Coronary artery (tissue), 2 donors: Measurements from ENCODE around the gene CDKN1A.
A peak's percentile ranks its signal among the peaks of the same experiment; 100 is the strongest.

Source experiments
- DNase-seq: peaks from one replicate; pipeline ENCODE4 v3.0.0-alpha.2; 2017; ENCODE audit warnings: low spot score
- H3K27ac ChIP-seq, 2 donors: fragments of 200-600 bp; sonication (generic); one replicate each; pipeline ENCODE4 v1.5.1; 2016 to 2019
- H3K4me3 ChIP-seq: fragments of 200-600 bp; sonication (generic); 2 replicates; pipeline ENCODE4 v1.5.1; 2016; ENCODE audit warnings: mild to moderate bottlenecking, moderate library complexity
- TF ChIP-seq, protein P1 (sequence below): fragments of 200-600 bp; sonication (generic); IDR thresholded peaks from one replicate; pipeline ENCODE4 v1.5.1; 2019; ENCODE audit warnings: antibody characterized with exemption

Gene CDKN1A

DNA sequence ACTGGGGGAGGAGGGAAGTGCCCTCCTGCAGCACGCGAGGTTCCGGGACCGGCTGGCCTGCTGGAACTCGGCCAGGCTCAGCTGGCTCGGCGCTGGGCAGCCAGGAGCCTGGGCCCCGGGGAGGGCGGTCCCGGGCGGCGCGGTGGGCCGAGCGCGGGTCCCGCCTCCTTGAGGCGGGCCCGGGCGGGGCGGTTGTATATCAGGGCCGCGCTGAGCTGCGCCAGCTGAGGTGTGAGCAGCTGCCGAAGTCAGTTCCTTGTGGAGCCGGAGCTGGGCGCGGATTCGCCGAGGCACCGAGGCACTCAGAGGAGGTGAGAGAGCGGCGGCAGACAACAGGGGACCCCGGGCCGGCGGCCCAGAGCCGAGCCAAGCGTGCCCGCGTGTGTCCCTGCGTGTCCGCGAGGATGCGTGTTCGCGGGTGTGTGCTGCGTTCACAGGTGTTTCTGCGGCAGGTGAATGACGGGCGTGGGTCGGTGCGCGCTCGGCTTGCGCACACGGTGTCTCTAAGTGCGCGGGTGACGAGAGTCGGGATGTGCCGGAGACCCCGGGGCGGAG lies at the start of gene CDKN1A:
CDKN1A (plus strand) TSS at position 227 of the 555 bp plus-strand sequence. CDS start 5,388 bp downstream, outside the sequence.
- DNase-seq, result peak; percentile 98
- H3K27ac ChIP-seq, result peak within 1 kb of the TSS; percentile 100
- peak within 1 kb of the TSS; percentile 97 for H3K4me3 ChIP-seq
- TF ChIP-seq, protein P1, sequence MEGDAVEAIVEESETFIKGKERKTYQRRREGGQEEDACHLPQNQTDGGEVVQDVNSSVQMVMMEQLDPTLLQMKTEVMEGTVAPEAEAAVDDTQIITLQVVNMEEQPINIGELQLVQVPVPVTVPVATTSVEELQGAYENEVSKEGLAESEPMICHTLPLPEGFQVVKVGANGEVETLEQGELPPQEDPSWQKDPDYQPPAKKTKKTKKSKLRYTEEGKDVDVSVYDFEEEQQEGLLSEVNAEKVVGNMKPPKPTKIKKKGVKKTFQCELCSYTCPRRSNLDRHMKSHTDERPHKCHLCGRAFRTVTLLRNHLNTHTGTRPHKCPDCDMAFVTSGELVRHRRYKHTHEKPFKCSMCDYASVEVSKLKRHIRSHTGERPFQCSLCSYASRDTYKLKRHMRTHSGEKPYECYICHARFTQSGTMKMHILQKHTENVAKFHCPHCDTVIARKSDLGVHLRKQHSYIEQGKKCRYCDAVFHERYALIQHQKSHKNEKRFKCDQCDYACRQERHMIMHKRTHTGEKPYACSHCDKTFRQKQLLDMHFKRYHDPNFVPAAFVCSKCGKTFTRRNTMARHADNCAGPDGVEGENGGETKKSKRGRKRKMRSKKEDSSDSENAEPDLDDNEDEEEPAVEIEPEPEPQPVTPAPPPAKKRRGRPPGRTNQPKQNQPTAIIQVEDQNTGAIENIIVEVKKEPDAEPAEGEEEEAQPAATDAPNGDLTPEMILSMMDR, result no peak

DNA sequence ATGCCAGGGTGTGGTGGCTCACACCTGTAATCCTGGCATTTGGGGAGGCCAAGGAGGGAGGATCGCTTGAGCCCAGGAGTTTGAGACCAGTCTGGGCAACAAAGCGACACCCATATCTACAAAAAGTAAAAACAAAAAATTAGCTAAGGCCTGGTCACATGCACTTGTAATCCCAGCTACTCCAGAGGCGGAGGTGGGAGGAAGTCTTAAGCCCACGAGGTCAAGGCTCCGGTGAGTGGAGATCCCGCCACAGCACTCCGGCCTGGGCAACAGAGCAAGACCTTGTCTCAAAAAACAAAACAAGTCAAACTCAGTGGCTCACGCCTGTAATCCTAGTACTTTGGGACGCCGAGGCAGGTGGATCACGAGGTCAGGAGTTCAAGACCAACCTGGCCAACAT lies 48.7 kb upstream of the CDKN1A start:
- TF ChIP-seq, protein P1, result no peak
- no peak overlapping the region for H3K4me3 ChIP-seq
- no peak for DNase-seq
- peak overlapping the region; percentile 86 to 90 for H3K27ac ChIP-seq

DNA sequence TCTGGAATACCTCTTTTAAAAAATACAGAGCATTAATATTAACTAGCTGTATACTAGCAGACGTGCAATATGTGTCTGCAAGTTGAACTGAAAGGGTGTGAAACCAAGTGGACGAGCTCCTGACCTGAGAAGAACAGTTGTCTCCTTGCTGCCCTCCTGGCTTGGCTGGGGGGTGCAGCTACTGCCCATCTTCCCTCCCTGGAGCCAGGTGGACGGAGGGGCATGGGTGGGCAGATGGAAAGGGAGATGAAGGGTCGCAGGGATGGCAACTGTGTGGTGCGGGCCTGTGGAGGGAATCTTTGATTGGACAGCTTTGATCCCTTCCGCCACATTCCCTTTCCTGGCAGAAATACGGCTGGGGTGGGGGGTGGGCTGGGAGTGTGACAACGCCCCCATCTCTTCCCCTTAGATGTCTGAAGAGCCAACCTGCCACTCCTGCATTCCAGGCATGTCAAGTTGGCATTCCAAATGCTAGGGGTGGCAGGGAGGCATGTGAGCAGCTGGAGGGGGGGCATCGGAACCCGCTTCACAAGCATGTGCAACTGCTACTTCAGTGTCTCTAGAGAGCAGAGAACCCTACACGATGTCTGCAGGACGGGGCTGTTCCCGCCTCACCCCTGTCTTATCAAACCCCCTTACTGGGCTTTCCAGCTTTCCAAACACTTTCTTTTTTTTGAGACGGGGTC lies 47.0 kb upstream of the CDKN1A start:
- H3K4me3 ChIP-seq, result no peak overlapping the region
- H3K27ac ChIP-seq, result no peak overlapping the region
- no peak for DNase-seq
- TF ChIP-seq, protein P1, result no peak

DNA sequence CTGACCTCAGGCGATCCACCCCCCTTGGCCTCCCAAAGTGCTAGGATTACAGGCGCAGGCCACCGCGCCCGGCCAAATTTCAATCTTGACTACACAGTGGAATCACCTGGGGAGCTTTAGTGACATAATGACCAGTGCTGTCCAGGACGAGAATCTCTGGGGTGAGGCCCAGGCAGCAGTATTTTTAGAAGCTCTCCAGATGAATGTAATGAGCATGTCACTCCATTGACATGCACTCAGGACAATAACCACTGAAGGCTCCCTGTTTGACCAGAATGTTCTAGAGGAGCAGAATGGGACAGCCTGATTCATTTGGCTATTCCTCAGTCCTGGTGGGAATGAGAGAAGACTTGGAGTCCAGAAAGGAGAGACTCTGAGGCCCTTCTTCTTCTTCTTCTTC lies 45.1 kb upstream of the CDKN1A start:
- H3K4me3 ChIP-seq, result no peak overlapping the region
- H3K27ac ChIP-seq, result no peak overlapping the region
- DNase-seq, result no peak
- TF ChIP-seq, protein P1, result no peak

DNA sequence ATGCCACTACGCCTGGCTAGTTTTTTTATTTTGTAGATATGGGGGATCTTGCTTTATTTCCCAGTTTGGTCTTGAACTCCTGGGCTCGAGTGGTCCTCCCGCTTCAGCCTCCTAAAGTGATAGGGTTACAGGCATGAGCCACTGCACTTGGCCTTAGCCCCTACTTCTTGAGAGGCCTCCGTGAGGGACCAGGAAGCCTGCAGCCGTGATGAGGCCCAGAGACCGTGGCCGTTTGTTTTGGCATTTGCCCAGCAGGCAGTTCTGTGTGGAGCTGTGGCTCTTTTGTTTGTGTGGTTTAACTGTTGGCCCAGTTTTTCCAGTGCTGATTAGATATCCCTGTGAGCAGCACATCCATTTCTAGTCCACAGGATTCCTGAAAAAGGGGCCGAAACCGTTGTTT lies 44.6 kb upstream of the CDKN1A start:
- no peak for DNase-seq
- H3K4me3 ChIP-seq, result no peak overlapping the region
- TF ChIP-seq, protein P1, result no peak
- peak overlapping the region; percentile 41 to 53 for H3K27ac ChIP-seq

DNA sequence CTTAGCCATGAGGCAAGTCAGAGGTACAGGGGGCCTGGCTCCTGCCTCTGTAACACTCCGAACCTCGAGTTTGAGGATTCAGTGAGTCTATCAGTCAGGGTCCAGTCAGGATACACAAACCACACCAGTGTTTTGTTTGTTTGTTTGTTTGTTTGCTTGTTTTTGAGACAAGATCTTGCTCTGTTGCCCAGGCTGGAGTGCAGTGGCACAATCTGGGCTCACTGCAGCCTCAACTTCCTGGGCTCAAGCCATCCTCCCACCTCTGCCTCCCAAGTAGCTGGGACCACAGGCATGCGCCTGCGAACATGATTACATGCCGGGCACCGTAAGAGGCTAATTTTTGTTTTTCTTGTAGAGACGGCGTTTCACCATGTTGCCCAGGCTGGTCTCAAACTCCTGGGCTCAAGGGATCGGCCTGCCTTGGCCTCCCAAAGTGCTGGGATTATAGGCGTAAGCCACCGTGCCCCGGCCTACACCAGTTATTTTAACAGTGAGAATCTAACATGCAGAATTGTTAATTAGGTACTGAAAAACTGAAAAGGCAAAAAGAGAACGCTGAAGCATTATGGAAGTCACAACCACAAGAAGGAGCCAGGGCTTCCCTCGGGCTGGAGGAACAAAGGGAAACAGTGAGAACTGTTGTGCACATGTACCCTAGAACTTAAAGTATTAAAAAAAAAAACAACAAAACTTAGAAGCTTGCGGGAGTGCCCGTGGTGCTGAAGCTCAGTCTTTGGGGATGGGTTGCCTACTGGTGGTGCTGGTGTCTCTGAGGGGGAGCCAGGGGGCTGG lies 44.0 kb upstream of the CDKN1A start:
- Histone ChIP-seq H3K27ac (peak overlapping the region; percentile 41 to 53), H3K4me3 (no peak overlapping the region)
- no peak for DNase-seq
- TF ChIP-seq, protein P1, result no peak
